ENCODE measurements around the gene SKAP2.

The SKAP2 gene

GRCh38 chr7:26630361-26630760 is 234.0 kb downstream of the SKAP2 start:
- no peak for DNase-seq (ENCODE audit: low read depth)
- H3K4me3 ChIP-seq (ENCODE audit: control insufficient read depth, low read depth, low read length), result no peak overlapping the region
- no peak for TF ChIP-seq CTCF (IDR thresholded peaks at IDR 0.05; ENCODE audit: control insufficient read depth, insufficient read depth, low read depth, low read length, missing control alignments)

DNA sequence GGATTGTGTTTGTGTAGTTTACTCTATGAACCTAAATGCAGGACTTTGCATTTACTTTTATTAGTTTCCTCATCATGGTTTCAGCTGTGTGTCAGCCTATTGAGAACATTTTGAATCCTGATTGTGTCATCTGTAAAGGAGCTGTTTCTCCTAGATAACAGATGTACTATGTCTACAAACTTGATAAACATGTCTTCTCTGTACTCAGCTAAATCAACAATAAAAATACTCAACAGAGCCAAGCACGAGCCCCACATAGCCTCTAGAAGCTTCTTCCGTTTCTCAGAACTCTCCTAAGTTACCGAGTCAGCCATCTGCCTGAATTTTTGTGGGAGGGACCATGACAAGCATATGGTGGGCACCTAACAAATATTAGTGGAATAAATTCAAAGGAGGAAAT is 234.7 kb downstream of the SKAP2 start:
- H3K4me3 ChIP-seq (ENCODE audit: control insufficient read depth, low read depth, low read length), result no peak overlapping the region
- TF ChIP-seq CTCF (IDR thresholded peaks at IDR 0.05; ENCODE audit: control insufficient read depth, insufficient read depth, low read depth, low read length, missing control alignments), result no peak
- DNase-seq (ENCODE audit: low read depth), result no peak

GRCh38 chr7:26627891-26628341 is 236.5 kb downstream of the SKAP2 start:
- TF ChIP-seq CTCF (IDR thresholded peaks at IDR 0.05; ENCODE audit: control insufficient read depth, insufficient read depth, low read depth, low read length, missing control alignments), result no peak
- DNase-seq (ENCODE audit: low read depth), result no peak
- no peak overlapping the region for H3K4me3 ChIP-seq (ENCODE audit: control insufficient read depth, low read depth, low read length)

- TF ChIP-seq CTCF (IDR thresholded peaks at IDR 0.05; ENCODE audit: control insufficient read depth, insufficient read depth, low read depth, low read length, missing control alignments), result no peak
- DNase-seq (ENCODE audit: low read depth), result no peak
- no peak overlapping the region for H3K4me3 ChIP-seq (ENCODE audit: control insufficient read depth, low read depth, low read length)
These were observed 237.2 kb downstream of the SKAP2 start for GRCh38 chr7:26627221-26627620.

GRCh38 chr7:26626687-26627086 is 237.7 kb downstream of the SKAP2 start:
- H3K4me3 ChIP-seq (ENCODE audit: control insufficient read depth, low read depth, low read length), result no peak overlapping the region
- no peak for TF ChIP-seq CTCF (IDR thresholded peaks at IDR 0.05; ENCODE audit: control insufficient read depth, insufficient read depth, low read depth, low read length, missing control alignments)
- no peak for DNase-seq (ENCODE audit: low read depth)

DNA sequence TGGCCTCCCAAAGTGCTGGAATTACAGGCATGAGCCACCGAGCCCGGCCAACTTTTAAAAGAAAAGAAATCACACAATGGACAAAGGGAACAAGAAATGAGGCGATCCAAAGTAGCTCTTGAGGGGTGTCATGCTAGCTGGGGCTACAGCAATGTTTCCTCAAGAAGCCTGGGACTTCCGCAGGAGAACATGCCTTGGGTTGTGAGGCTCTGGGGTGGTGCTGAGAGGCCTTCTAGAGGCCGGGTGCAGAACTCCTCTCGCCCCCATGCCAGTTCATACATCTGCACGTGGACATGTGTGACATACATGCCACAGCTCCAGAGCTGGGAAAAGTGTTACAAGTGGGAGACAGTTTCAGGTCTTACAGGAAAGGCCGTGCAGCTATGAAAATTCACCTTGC is 238.2 kb downstream of the SKAP2 start:
- DNase-seq (ENCODE audit: low read depth), result no peak
- no peak overlapping the region for H3K4me3 ChIP-seq (ENCODE audit: control insufficient read depth, low read depth, low read length)
- TF ChIP-seq CTCF (IDR thresholded peaks at IDR 0.05; ENCODE audit: control insufficient read depth, insufficient read depth, low read depth, low read length, missing control alignments), result no peak

GRCh38 chr7:26625286-26625685 is 239.1 kb downstream of the SKAP2 start:
- no peak for TF ChIP-seq CTCF (IDR thresholded peaks at IDR 0.05; ENCODE audit: control insufficient read depth, insufficient read depth, low read depth, low read length, missing control alignments)
- DNase-seq (ENCODE audit: low read depth), result no peak
- no peak overlapping the region for H3K4me3 ChIP-seq (ENCODE audit: control insufficient read depth, low read depth, low read length)
